ENCODE results near the gene EREG.

DNA sequence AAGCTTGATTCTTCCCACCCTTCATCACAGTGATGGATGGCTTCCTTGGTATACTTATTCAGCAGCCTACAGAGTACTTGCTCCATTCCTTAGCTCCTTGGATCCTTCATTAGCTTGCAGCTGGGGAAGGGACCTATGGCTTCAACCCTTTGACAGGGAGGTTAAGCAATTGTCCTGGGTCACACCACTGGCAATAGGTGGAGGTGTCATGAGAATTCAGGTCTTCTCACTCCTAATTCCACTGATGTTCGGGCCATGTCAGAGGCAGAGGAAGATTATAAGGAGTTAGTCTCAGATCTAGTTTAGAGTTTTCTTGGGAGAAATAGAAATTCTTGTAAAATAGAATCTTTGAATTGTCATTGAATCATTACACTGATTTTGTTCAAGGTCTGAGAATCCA is 24.5 kb downstream of the EREG start:
- TF ChIP-seq CTCF (IDR thresholded peaks at IDR 0.05 in 2 of 3, conservative IDR thresholded peaks at IDR 0.05 in 1 of 3; ENCODE audit: borderline replicate concordance in 1 of 3, insufficient read depth in 1 of 3, low read depth in 2 of 3, low read length in 2 of 3) = no peak
- TF ChIP-seq SP1 (IDR thresholded peaks at IDR 0.05; ENCODE audit: low read depth) = no peak
- TF ChIP-seq EZH2 (IDR thresholded peaks at IDR 0.05) = no peak
- no peak for TF ChIP-seq CBX3 (IDR thresholded peaks at IDR 0.05; ENCODE audit: low read depth)
- TF ChIP-seq, protein P1, sequence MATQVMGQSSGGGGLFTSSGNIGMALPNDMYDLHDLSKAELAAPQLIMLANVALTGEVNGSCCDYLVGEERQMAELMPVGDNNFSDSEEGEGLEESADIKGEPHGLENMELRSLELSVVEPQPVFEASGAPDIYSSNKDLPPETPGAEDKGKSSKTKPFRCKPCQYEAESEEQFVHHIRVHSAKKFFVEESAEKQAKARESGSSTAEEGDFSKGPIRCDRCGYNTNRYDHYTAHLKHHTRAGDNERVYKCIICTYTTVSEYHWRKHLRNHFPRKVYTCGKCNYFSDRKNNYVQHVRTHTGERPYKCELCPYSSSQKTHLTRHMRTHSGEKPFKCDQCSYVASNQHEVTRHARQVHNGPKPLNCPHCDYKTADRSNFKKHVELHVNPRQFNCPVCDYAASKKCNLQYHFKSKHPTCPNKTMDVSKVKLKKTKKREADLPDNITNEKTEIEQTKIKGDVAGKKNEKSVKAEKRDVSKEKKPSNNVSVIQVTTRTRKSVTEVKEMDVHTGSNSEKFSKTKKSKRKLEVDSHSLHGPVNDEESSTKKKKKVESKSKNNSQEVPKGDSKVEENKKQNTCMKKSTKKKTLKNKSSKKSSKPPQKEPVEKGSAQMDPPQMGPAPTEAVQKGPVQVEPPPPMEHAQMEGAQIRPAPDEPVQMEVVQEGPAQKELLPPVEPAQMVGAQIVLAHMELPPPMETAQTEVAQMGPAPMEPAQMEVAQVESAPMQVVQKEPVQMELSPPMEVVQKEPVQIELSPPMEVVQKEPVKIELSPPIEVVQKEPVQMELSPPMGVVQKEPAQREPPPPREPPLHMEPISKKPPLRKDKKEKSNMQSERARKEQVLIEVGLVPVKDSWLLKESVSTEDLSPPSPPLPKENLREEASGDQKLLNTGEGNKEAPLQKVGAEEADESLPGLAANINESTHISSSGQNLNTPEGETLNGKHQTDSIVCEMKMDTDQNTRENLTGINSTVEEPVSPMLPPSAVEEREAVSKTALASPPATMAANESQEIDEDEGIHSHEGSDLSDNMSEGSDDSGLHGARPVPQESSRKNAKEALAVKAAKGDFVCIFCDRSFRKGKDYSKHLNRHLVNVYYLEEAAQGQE (IDR thresholded peaks at IDR 0.05; ENCODE audit: low read depth) = no peak
- TF ChIP-seq POLR2A (IDR thresholded peaks at IDR 0.05; ENCODE audit: borderline replicate concordance, extremely low read depth, insufficient read depth, insufficient read length) = no peak
- TF ChIP-seq ZFX (IDR thresholded peaks at IDR 0.05) = no peak
- TF ChIP-seq, protein P2, sequence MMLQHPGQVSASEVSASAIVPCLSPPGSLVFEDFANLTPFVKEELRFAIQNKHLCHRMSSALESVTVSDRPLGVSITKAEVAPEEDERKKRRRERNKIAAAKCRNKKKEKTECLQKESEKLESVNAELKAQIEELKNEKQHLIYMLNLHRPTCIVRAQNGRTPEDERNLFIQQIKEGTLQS (IDR thresholded peaks at IDR 0.05) = no peak
- TF ChIP-seq EZH2phosphoT487 (IDR thresholded peaks at IDR 0.05; ENCODE audit: borderline replicate concordance) = no peak
- TF ChIP-seq RAD21 (IDR thresholded peaks at IDR 0.05; ENCODE audit: low read depth) = no peak

Measured in HCT116 (cell line).